Hypothalamus (tissue), 51 donors: Measurements from ENCODE around the gene PHACTR3.
"Not testable (repeated sequence)": the region's sequence is repeated elsewhere in the genome, so short reads cannot be mapped to it uniquely, and the experiment has no call there.

Experiments used
- DNase-seq, 51 donors: peaks; one replicate each; lab custom pipeline; 2025; lab: John Stamatoyannopoulos, UW

The PHACTR3 gene

GRCh38 chr20:59603781-59604541, at the start of gene PHACTR3:
Gene PHACTR3 (plus strand): TSS chr20:59604540. CDS start chr20:59605015, 475 bp downstream.
- peak in 42 of 51 donors; percentile 20 to 86 (median 54) for DNase-seq

GRCh38 chr20:59557733-59558529, 46.4 kb upstream of the PHACTR3 start:
- not testable (repeated sequence) for DNase-seq

GRCh38 chr20:59559024-59559817, 45.1 kb upstream of the PHACTR3 start:
- DNase-seq: no peak

- no peak for DNase-seq
These were observed 44.5 kb upstream of the PHACTR3 start for GRCh38 chr20:59559863-59560262.

GRCh38 chr20:59560588-59561227, 43.6 kb upstream of the PHACTR3 start:
- DNase-seq: no peak

GRCh38 chr20:59561228-59561605, 43.1 kb upstream of the PHACTR3 start:
- DNase-seq: no peak

GRCh38 chr20:59561614-59562277, 42.6 kb upstream of the PHACTR3 start:
- no peak for DNase-seq

GRCh38 chr20:59564171-59564570, 40.2 kb upstream of the PHACTR3 start:
- no peak for DNase-seq

GRCh38 chr20:59564943-59565342, 39.4 kb upstream of the PHACTR3 start:
- DNase-seq: no peak

GRCh38 chr20:59565768-59566461, 38.4 kb upstream of the PHACTR3 start:
- DNase-seq: no peak

- DNase-seq: no peak
These were observed 37.5 kb upstream of the PHACTR3 start for GRCh38 chr20:59566631-59567524.

- no peak for DNase-seq
These were observed 36.5 kb upstream of the PHACTR3 start for GRCh38 chr20:59567585-59568508.

- no peak for DNase-seq
These were observed 35.8 kb upstream of the PHACTR3 start for GRCh38 chr20:59568509-59569024.

GRCh38 chr20:59569305-59569704, 35.0 kb upstream of the PHACTR3 start:
- DNase-seq: no peak

- no peak for DNase-seq
These were observed 33.2 kb upstream of the PHACTR3 start for GRCh38 chr20:59571151-59571550.

- DNase-seq: peak in 44 of 51 donors; percentile 20 to 79 (median 50)
These were observed 32.6 kb upstream of the PHACTR3 start for GRCh38 chr20:59571551-59572314.
